Endothelial cell of umbilical vein (primary cell): Measurements from ENCODE around the gene ADGRF3. TPM values are rescaled to one million over a fixed set of nuclear protein-coding genes. Genes with fewer than 3 reads are reported as not detected.

ENCODE experiments used
- BruUV-seq: library from RNA; stranded (reverse); fragments of 400-500 nt; replicated peaks from 2 replicates; lab custom pipeline; 2021; lab: Mats Ljungman, UMichigan
- CTCF ChIA-PET: fragments of 300-600, 350-600 bp; sonication (Branson Sonifier 250); formaldehyde crosslinking; loops from one replicate; lab custom pipeline; 2021; ENCODE audit warnings: antibody characterized with exemption, inconsistent platforms; lab: Charles Lee
- POLR2A ChIA-PET: fragments of 300-600, 350-600 bp; sonication (Branson Sonifier 250); formaldehyde crosslinking; loops from one replicate; lab custom pipeline; 2021; ENCODE audit warnings: antibody characterized with exemption, inconsistent platforms; lab: Charles Lee
- DNase-seq: peaks from one replicate; pipeline ENCODE4 v3.0.0-alpha.2; 2011; ENCODE audit warnings: low read depth, low spot score
- FAIRE-seq: peaks from 2 replicates; lab custom pipeline; 2011; peaks lifted over from hg19 to GRCh38; lab: Jason Lieb, UNC
- H2AFZ ChIP-seq: 2 replicates; pipeline ENCODE4 v1.6.0; 2012; ENCODE audit warnings: low read depth, low read length, control low read depth, inconsistent platforms
- H3K27ac ChIP-seq: 2 replicates; pipeline ENCODE4 v1.5.1; 2011; ENCODE audit warnings: low read depth, mild to moderate bottlenecking, control low read depth, low read length, moderate library complexity; ENCODE audit not compliant: insufficient read depth
- H3K27me3 ChIP-seq, 2 experiments: 2 replicates each; pipeline versions ENCODE4 v1.6.0 to v1.6.1; 2011; ENCODE audit warnings: low read length in 2 of 2, mixed read lengths in 1 of 2; ENCODE audit not compliant: control insufficient read depth in 2 of 2, insufficient read depth in 2 of 2
- H3K36me3 ChIP-seq, 2 experiments: 2 replicates in 1 of 2; 3 replicates in 1 of 2; pipeline ENCODE4 v1.5.1; 2011; ENCODE audit warnings: low read length in 2 of 2, mild to moderate bottlenecking in 1 of 2, moderate library complexity in 1 of 2; ENCODE audit not compliant: control insufficient read depth in 2 of 2, insufficient read depth in 2 of 2; ENCODE audit errors: extremely low read depth in 1 of 2
- H3K4me1 ChIP-seq: 3 replicates; pipeline ENCODE4 v1.5.1; 2011; ENCODE audit warnings: mild to moderate bottlenecking, low read length; ENCODE audit not compliant: control insufficient read depth, insufficient read depth; ENCODE audit errors: extremely low read depth
- H3K4me2 ChIP-seq: 2 replicates; pipeline ENCODE4 v1.6.1; 2011; ENCODE audit warnings: low read length, control low read depth, mixed read lengths; ENCODE audit not compliant: insufficient read depth
- H3K4me3 ChIP-seq, 3 experiments: fragments of 200-600 bp in 1 of 3; sonication (generic), shearing (Covaris generic) in 1 of 3; replicated peaks in 1 of 3; 2 replicates each; pipeline ENCODE4 v1.5.1; 2011 to 2016; ENCODE audit warnings: control low read depth in 3 of 3, low read length in 3 of 3, mild to moderate bottlenecking in 2 of 3, inconsistent platforms in 1 of 3, low read depth in 1 of 3, moderate library complexity in 1 of 3; ENCODE audit not compliant: insufficient read depth in 1 of 3
- H3K79me2 ChIP-seq: 2 replicates; pipeline ENCODE4 v1.6.0; 2012; ENCODE audit warnings: low read length, inconsistent platforms; ENCODE audit not compliant: control insufficient read depth, insufficient read depth
- H3K9ac ChIP-seq: replicated peaks from 2 replicates; pipeline ENCODE3; 2011; ENCODE audit warnings: low read length, control low read depth; ENCODE audit not compliant: insufficient read depth; ENCODE audit errors: extremely low read depth
- H3K9me1 ChIP-seq: replicated peaks from 3 replicates; pipeline ENCODE4 v1.6.0; 2011; ENCODE audit warnings: mild to moderate bottlenecking, low read length; ENCODE audit not compliant: control insufficient read depth, insufficient read depth; ENCODE audit errors: extremely low read depth
- H3K9me3 ChIP-seq: replicated peaks from 2 replicates; pipeline ENCODE4 v1.5.1; 2012; ENCODE audit warnings: low read length, inconsistent platforms; ENCODE audit not compliant: control insufficient read depth, insufficient read depth
- H4K20me1 ChIP-seq: replicated peaks from 2 replicates; pipeline ENCODE3; 2011; ENCODE audit warnings: mild to moderate bottlenecking, low read length; ENCODE audit not compliant: control insufficient read depth, insufficient read depth; ENCODE audit errors: extremely low read depth
- EZH2 ChIP-seq: IDR thresholded peaks from 2 replicates; pipeline ENCODE4 v1.6.1; 2012; ENCODE audit warnings: borderline replicate concordance, low read depth, mild to moderate bottlenecking, moderate library complexity, low read length, inconsistent platforms; ENCODE audit not compliant: severe bottlenecking
- FOS ChIP-seq: IDR thresholded peaks from 2 replicates; pipeline ENCODE4 v1.6.1; 2011; ENCODE audit warnings: mild to moderate bottlenecking, low read length, moderate library complexity, borderline replicate concordance; ENCODE audit not compliant: insufficient read depth
- GATA2 ChIP-seq: IDR thresholded peaks from 2 replicates; pipeline ENCODE4 v1.7.0; 2011; ENCODE audit warnings: low read depth, mild to moderate bottlenecking, moderate library complexity, mixed read lengths, low read length; ENCODE audit not compliant: insufficient read length, insufficient read depth
- JUN ChIP-seq: IDR thresholded peaks from 2 replicates; pipeline ENCODE4 v1.6.1; 2011; ENCODE audit warnings: borderline replicate concordance, low read depth; ENCODE audit not compliant: insufficient read length, insufficient read depth
- MYC ChIP-seq: IDR thresholded peaks from one replicate; pipeline ENCODE4 v1.6.1; 2011; ENCODE audit warnings: mild to moderate bottlenecking, low read depth, low read length
- POLR2A ChIP-seq: IDR thresholded peaks from 2 replicates; pipeline ENCODE4 v1.6.1; 2012; ENCODE audit warnings: low read depth, mild to moderate bottlenecking, control low read depth, low read length
- POLR2AphosphoS5 ChIP-seq: IDR thresholded peaks from 2 replicates; pipeline ENCODE4 v1.6.1; 2012; ENCODE audit warnings: low read depth, mild to moderate bottlenecking, control low read depth, low read length, moderate library complexity; ENCODE audit not compliant: insufficient read depth
- dilution Hi-C: fragments of 300-500 bp; cut with MboI; formaldehyde crosslinking; loops from one replicate; pipeline ENCODE4 v1.15.0; 2019; ENCODE audit warnings: low sequenced_read_pairs; ENCODE audit not compliant: extremely low pct_ligation_motif_present
- intact Hi-C: fragments of 100-400 bp; cut with micrococcal nuclease; formaldehyde crosslinking; loops from one replicate; pipeline ENCODE4 v1.10.0; 2022
- polyA plus RNA-seq, 4 experiments: library from polyadenylated mRNA; depleted of rRNA in 3 of 4; stranded (reverse) in 3 of 4; unstranded in 1 of 4; fragments of >200 nt; gene quantifications; 2 replicates each; pipeline versions ENCODE4 v1.2.1 to v1.2.3, GENCODE V29; 2011 to 2012; ENCODE audit warnings: missing spikeins in 1 of 4
- total RNA-seq: library from RNA; stranded (reverse); gene quantifications from 2 replicates; pipeline ENCODE4 v1.2.3, GENCODE V29; 2021
- TF ChIP-seq, protein P1 (sequence below), 2 donors: IDR thresholded peaks; 1 replicate in 1 of 2; 2 replicates in 1 of 2; pipeline ENCODE4 v1.5.1; 2011; ENCODE audit warnings: low read length in 2 of 2, mild to moderate bottlenecking in 2 of 2, moderate library complexity in 2 of 2, control low read depth in 1 of 2, inconsistent platforms in 1 of 2, low read depth in 1 of 2; ENCODE audit not compliant: insufficient read depth in 1 of 2; ENCODE audit errors: extremely low read depth in 1 of 2
- TF ChIP-seq, protein P2 (sequence below): IDR thresholded peaks from 2 replicates; pipeline ENCODE4 v1.6.1; 2011; ENCODE audit not compliant: insufficient read depth, insufficient read length

The ADGRF3 gene
- total and polyA plus RNA-seq, 2 donors (not counting 3 experiments of a cell fraction or from before 2014, with no cell fraction given): 0.21 to 0.73 TPM

DNA sequence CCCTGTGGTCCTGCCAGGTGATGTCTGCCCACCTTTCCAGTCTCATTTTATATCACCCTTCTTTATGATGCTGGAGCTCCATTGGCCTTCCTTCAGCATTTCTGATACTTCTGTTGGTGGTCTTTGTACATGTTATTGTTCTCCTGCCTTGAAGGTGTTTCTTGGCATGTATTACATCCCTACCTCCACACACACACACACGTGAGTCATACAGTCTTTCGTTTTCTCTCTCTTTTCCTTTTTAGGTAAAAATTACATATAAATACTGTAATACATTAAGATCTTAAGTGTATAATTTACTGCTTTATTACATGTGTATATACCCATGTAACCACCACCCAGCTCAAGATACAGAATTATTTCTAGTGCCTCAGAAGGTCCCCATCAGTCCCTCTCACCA, 10.2 kb upstream of the ADGRF3 start:
- Histone ChIP-seq H3K79me2 (peaks cover 88% of the 10 kb centered on the region), H3K36me3 (no peaks in the 10 kb centered on the region), H3K9me3 (no peaks in the 10 kb centered on the region), H3K4me2 (no peak overlapping the region), H4K20me1 (no peaks in the 10 kb centered on the region), H3K4me1 (no peaks in the 10 kb centered on the region), H3K9me1 (no peaks in the 10 kb centered on the region), H3K27me3 (no peaks in the 10 kb centered on the region), H3K4me3 (no peak overlapping the region), H2AFZ (no peak overlapping the region), H3K9ac (no peak overlapping the region), H3K27ac (no peak overlapping the region)
- TF ChIP-seq FOS (no peak), MYC (no peak), POLR2AphosphoS5 (no peak), EZH2 (no peak), POLR2A (no peak), GATA2 (no peak), JUN (no peak)
- TF ChIP-seq, protein P1, sequence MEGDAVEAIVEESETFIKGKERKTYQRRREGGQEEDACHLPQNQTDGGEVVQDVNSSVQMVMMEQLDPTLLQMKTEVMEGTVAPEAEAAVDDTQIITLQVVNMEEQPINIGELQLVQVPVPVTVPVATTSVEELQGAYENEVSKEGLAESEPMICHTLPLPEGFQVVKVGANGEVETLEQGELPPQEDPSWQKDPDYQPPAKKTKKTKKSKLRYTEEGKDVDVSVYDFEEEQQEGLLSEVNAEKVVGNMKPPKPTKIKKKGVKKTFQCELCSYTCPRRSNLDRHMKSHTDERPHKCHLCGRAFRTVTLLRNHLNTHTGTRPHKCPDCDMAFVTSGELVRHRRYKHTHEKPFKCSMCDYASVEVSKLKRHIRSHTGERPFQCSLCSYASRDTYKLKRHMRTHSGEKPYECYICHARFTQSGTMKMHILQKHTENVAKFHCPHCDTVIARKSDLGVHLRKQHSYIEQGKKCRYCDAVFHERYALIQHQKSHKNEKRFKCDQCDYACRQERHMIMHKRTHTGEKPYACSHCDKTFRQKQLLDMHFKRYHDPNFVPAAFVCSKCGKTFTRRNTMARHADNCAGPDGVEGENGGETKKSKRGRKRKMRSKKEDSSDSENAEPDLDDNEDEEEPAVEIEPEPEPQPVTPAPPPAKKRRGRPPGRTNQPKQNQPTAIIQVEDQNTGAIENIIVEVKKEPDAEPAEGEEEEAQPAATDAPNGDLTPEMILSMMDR (IDR thresholded peaks at IDR 0.05; ENCODE audit: extremely low read depth in 1 of 2, insufficient read depth in 1 of 2, low read depth in 1 of 2, low read length in 2 of 2): no peak
- TF ChIP-seq, protein P2, sequence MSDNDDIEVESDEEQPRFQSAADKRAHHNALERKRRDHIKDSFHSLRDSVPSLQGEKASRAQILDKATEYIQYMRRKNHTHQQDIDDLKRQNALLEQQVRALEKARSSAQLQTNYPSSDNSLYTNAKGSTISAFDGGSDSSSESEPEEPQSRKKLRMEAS: no peak
- no peak for DNase-seq
- intact Hi-C loops: no loop called here
- no TSS peak for BruUV-seq
- POLR2A ChIA-PET: interaction anchor here (0.6 kb wide), 1 partner anchor 316 kb away, joined by 3 read pairs; no protein-coding TSS in a partner anchor
- CTCF ChIA-PET: no interaction called here
- FAIRE-seq: no peak
- dilution Hi-C loops: no loop called here
